Activated CD4-positive, alpha-beta T cell treated with anti-CD3 and anti-CD28 coated beads, Interleukin-2, amount 50 U/mL, for 48 hours (primary cell): ENCODE data around the gene UBL5.
"Not testable (repeated sequence)": the region's sequence is repeated elsewhere in the genome, so short reads cannot be mapped to it uniquely, and the experiment has no call there.

Experiments
- DNase-seq, 2 experiments: peaks; one replicate each; pipeline ENCODE4 v3.0.0-alpha.2; 2020

UBL5 gene

GRCh38 chr19:9827289-9828238, at the start of gene UBL5:
UBL5 (plus strand) TSS chr19:9827918; CDS start chr19:9828338, 420 bp downstream.
- DNase-seq = peak; percentile 87 to 91

- DNase-seq = no peak
Measured at GRCh38 chr19:9782338-9782737, 45.4 kb upstream of the UBL5 start.

- DNase-seq = not testable (repeated sequence)
Measured at GRCh38 chr19:9784163-9784496, 43.6 kb upstream of the UBL5 start.

GRCh38 chr19:9785367-9786331, 42.1 kb upstream of the UBL5 start:
- DNase-seq = peak; percentile 99

- DNase-seq = no peak
Measured at GRCh38 chr19:9786342-9786741, 41.4 kb upstream of the UBL5 start.

- no peak for DNase-seq
Measured at GRCh38 chr19:9786819-9787218, 40.9 kb upstream of the UBL5 start.

- not testable (repeated sequence) for DNase-seq
Measured at GRCh38 chr19:9788604-9789003, 39.1 kb upstream of the UBL5 start.

- no peak for DNase-seq
Measured at GRCh38 chr19:9789066-9789465, 38.7 kb upstream of the UBL5 start.

GRCh38 chr19:9789579-9789978, 38.1 kb upstream of the UBL5 start:
- DNase-seq = not testable (repeated sequence)

- DNase-seq = not testable (repeated sequence)
Measured at GRCh38 chr19:9791073-9791367, 36.7 kb upstream of the UBL5 start.

GRCh38 chr19:9791552-9792205, 36.0 kb upstream of the UBL5 start:
- peak; percentile 88 to 89 for DNase-seq

GRCh38 chr19:9792206-9793070, 35.3 kb upstream of the UBL5 start:
- peak; percentile 87 to 92 for DNase-seq

GRCh38 chr19:9793071-9793591, 34.6 kb upstream of the UBL5 start:
- DNase-seq = peak; percentile 60 to 66

- peak; percentile 84 to 89 for DNase-seq
Measured at GRCh38 chr19:9796113-9796773, 31.5 kb upstream of the UBL5 start.

GRCh38 chr19:9797871-9798270, 29.8 kb upstream of the UBL5 start:
- no peak for DNase-seq

GRCh38 chr19:9799162-9799561, 28.6 kb upstream of the UBL5 start:
- DNase-seq = no peak

GRCh38 chr19:9801976-9802375, 25.7 kb upstream of the UBL5 start:
- no peak for DNase-seq

- DNase-seq = no peak
Measured at GRCh38 chr19:9806803-9807202, 20.9 kb upstream of the UBL5 start.

GRCh38 chr19:9808855-9809824, 18.6 kb upstream of the UBL5 start:
- no peak for DNase-seq

GRCh38 chr19:9811139-9811538, 16.6 kb upstream of the UBL5 start:
- no peak for DNase-seq
